ENCODE data around the gene SIDT1.

DNA sequence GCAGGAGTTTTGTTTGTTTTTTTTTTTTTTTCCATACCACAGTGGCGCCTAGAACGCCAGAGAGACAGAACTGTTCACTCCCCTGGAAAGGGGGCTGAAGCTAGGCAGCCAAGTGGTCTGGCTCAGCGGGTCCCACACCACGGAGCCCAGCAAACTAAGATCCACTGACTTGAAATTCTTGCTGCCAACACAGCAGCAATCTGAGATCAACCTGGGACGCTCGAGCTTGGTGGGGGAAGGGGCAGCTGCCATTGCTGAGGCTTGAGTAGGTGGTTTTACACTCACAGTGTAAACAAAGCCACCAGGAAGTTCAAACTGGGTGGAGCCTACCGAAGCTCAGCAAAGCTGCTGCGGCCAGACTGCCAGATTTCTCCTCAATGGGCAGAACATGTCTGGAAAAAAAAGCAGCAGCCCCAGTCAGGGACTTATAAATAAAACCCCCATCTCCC lies 47.2 kb upstream of the SIDT1 start:
- TF ChIP-seq ZBTB7A (IDR thresholded peaks at IDR 0.05; ENCODE audit: low read depth), result no peak
- TF ChIP-seq TCF12 (IDR thresholded peaks at IDR 0.05; ENCODE audit: low read depth), result no peak
